Measurements from ENCODE around the gene RPS23.
"Not testable (repeated sequence)": the region's sequence is repeated elsewhere in the genome, so short reads cannot be mapped to it uniquely, and the experiment has no call there.

The RPS23 gene

GRCh38 chr5:82290005-82290404, 11.9 kb upstream of the RPS23 start:
- DNase-seq (ENCODE audit: low read depth), result no peak

GRCh38 chr5:82287625-82288024, 9.5 kb upstream of the RPS23 start:
- DNase-seq (ENCODE audit: low read depth), result no peak

GRCh38 chr5:82285206-82285605, 7.1 kb upstream of the RPS23 start:
- DNase-seq (ENCODE audit: low read depth), result no peak

GRCh38 chr5:82283893-82284292, 5.7 kb upstream of the RPS23 start:
- DNase-seq (ENCODE audit: low read depth), result no peak

- DNase-seq (ENCODE audit: low read depth), result no peak
Observed at GRCh38 chr5:82278711-82279370, 687 bp upstream of the RPS23 start.

- DNase-seq (ENCODE audit: low read depth), result no peak
Observed at GRCh38 chr5:82277613-82277986, 554 bp downstream of the RPS23 start.

GRCh38 chr5:82276800-82277612, 1.1 kb downstream of the RPS23 start:
- no peak for DNase-seq (ENCODE audit: low read depth)

- no peak for DNase-seq (ENCODE audit: low read depth)
Observed at GRCh38 chr5:82275216-82275664, 2.9 kb downstream of the RPS23 start.

- DNase-seq (ENCODE audit: low read depth), result no peak
Observed at GRCh38 chr5:82274343-82275211, 3.6 kb downstream of the RPS23 start.

- DNase-seq (ENCODE audit: low read depth), result not testable (repeated sequence)
Observed at GRCh38 chr5:82273426-82273825, 4.7 kb downstream of the RPS23 start.

- DNase-seq (ENCODE audit: low read depth), result not testable (repeated sequence)
Observed at GRCh38 chr5:82272571-82273356, 5.4 kb downstream of the RPS23 start.

GRCh38 chr5:82269363-82269762, 8.8 kb downstream of the RPS23 start:
- DNase-seq (ENCODE audit: low read depth), result not testable (repeated sequence)

- not testable (repeated sequence) for DNase-seq (ENCODE audit: low read depth)
Observed at GRCh38 chr5:82267297-82267933, 10.7 kb downstream of the RPS23 start.

GRCh38 chr5:82265047-82265446, 13.1 kb downstream of the RPS23 start:
- DNase-seq (ENCODE audit: low read depth), result no peak

GRCh38 chr5:82259172-82259800, 18.9 kb downstream of the RPS23 start:
- DNase-seq (ENCODE audit: low read depth), result no peak

GRCh38 chr5:82257729-82258128, 20.4 kb downstream of the RPS23 start:
- DNase-seq (ENCODE audit: low read depth), result no peak

GRCh38 chr5:82257247-82257646, 20.9 kb downstream of the RPS23 start:
- DNase-seq (ENCODE audit: low read depth), result no peak

GRCh38 chr5:82255844-82256243, 22.3 kb downstream of the RPS23 start:
- no peak for DNase-seq (ENCODE audit: low read depth)

- no peak for DNase-seq (ENCODE audit: low read depth)
Observed at GRCh38 chr5:82252744-82253143, 25.4 kb downstream of the RPS23 start.

GRCh38 chr5:82246960-82247574, 31.1 kb downstream of the RPS23 start:
- DNase-seq (ENCODE audit: low read depth), result no peak

All from activated T-cell treated with anti-CD3 and anti-CD28 coated beads for 1 hour (primary cell).